Measurements from ENCODE around the gene PSEN2.

DNA sequence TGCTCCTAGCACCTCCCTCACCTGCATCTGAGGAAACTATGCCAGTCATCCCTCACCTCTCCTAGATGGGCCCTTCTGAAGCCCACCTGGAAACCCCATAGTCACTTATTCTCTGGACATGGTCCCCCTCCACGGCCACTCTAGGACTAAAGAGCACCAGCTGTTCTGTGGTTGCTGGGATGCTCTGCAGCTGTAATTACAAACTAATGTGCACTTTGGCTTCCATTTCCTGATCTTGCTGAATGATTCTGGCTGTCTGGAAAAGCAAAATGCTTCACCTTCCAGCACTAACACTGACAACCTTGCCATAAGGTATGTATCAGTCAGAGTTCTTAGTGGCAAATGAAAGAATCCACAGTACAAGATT lies 48.7 kb upstream of the PSEN2 start:
- TF ChIP-seq POLR2A (IDR thresholded peaks at IDR 0.05) (no peak), CTCF (IDR thresholded peaks at IDR 0.05) (no peak), POLR2AphosphoS5 (IDR thresholded peaks at IDR 0.05) (no peak)

Measured in prostate gland (tissue), 2 donors.